CD4-positive, alpha-beta T cell treated with Interleukin-15 for 4 hours (primary cell): Measurements from ENCODE around the gene SIRT5.
A peak's percentile ranks its signal among the peaks of the same experiment; 100 is the strongest.

ENCODE experiments used
- DNase-seq: peaks from one replicate; pipeline ENCODE4 v3.0.0-alpha.2; 2020; ENCODE audit warnings: low spot score

The SIRT5 gene

DNA sequence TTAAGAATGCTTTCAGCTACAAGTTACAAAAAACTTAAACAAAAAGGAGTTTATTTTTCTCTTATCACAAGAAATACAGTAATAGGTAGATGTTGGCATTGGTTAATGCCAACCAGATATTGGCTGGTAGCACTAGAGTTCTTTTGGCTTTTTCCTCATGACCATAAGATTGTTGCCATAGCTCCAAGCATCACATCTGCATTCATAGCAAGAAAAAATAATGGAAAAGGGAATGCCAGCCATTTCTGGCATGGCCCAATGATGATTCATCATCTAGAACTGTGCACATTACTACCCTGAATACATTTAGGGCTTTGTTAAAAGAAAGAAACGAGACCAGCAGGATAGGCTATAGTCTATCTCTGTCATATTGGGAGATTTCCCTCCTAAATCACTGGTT, 20.8 kb upstream of the SIRT5 start:
- no peak for DNase-seq

DNA sequence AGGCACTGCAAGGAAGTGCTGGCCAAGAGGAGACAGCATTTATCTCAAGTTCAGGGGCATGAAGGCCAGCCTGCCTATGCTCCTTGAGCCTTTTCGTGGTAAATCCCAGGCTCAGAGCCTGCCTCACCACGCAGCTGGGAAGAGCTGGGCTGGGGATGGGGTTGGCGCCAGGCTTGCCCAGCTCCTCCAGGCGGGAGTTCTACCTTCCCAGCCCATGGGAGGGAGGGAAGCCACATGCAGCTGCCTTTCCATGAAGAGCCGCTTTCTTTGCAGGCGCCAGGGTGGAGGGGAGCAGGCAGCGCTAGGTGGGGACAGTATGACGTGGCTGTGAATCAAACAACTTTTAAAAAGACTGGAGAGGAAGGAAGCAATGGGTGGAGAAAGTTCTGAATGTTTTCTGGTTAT, 19.5 kb upstream of the SIRT5 start:
- DNase-seq, result no peak

DNA sequence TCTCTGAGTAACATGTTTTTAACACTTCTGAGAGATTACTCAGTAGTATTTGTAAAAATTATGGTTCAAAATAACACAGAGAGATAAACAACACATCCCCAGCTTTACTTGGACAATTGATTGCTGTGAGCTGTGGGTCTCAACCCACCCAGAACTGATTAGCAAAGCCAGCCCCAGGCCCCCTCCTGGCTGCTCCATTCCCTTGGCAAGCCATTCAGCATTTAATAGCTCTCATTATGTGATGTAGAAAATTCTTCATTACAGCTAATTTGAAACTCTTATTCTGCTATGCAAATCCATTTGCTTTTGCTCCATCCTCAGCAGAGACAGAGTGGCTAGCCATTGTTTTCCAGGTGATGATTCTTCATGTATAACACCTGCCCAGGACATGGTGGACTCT, 16.6 kb upstream of the SIRT5 start:
- DNase-seq, result no peak

DNA sequence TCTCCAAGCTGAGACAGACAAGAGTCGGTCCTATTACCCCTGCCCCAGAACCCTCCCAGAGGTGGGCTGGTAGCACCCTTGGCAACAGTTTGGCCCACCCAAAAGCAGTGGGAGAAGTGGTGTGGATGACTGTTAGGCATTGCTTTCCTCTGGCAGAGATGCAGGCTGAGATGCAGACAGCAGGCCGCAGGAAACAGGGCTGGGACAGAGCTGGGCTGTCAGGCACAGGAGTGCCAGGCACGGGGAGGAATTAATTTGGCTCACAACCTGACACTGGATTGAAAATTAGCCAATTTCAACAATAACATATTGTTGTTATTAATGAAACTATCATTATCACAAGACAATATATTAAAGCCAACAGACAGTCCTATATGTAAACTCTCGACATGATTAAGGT, 15.7 kb upstream of the SIRT5 start:
- no peak for DNase-seq

DNA sequence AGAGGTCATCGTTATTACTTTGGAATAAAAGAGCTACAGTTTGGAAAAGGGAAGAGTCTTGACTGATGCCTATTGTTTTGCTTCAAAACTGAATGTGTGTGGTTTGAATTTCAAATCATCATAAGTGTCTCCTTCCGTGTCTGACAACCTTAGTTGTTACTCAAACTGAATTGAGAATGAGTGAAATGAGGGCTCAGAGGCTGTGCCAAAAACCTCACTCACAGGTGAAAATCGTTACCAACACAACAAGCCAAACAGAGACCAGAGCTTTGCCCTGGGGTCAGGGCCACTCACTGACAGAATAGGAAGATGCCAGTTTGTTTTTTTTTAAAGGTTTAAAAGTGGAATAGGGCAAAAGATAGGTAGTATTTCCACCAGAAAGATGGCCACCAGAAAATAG, 15.2 kb upstream of the SIRT5 start:
- DNase-seq, result no peak

DNA sequence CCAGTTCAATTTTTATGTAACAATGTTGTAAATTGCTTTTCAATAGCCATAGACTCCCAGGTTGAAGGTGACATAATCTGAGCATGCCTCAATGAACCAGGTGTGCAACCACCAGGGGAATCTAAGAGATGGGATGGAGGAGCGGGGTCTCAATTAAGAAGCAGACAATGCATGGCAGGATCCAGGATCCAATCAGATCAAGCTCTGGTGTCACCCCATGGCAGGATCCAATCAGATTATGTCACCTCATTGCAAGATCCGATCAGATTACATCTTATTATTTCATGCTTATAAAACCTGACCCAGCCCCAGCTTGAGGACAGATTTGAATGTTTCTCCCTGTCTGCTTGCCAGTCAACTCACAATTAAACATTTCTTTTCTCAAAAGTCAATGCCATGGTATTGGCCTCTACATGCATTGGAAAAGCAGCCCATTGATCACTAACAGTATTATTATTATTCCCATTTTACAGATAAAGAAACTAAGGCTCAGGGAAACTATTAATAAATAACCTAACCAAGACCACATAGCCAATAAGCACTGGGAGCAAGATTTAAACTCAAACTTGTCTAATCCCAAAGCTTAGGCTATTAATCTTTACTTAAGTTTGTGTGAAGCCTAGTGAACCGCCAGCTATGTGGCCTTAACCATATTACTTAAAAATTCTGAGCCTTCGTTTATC, 14.3 kb upstream of the SIRT5 start:
- DNase-seq, result no peak

DNA sequence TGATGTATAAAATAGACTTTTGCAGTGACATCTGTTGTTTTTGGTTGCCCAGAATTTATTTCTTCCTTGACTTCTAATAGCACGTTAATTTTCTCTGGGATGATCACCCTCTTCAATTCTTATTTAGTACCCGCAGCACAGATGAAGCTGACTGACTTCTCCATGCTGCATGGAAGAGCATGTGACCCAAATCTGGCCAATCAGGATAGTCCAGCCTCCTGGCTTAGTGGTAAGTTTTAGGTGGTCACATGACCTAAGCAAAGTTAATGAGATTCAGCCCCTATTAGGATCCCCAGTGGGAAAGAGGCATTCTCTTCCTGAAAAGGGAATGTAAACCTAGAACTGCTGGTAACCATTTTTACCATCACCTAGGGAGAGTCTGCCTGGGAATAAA, 13.8 kb upstream of the SIRT5 start:
- DNase-seq, result no peak

DNA sequence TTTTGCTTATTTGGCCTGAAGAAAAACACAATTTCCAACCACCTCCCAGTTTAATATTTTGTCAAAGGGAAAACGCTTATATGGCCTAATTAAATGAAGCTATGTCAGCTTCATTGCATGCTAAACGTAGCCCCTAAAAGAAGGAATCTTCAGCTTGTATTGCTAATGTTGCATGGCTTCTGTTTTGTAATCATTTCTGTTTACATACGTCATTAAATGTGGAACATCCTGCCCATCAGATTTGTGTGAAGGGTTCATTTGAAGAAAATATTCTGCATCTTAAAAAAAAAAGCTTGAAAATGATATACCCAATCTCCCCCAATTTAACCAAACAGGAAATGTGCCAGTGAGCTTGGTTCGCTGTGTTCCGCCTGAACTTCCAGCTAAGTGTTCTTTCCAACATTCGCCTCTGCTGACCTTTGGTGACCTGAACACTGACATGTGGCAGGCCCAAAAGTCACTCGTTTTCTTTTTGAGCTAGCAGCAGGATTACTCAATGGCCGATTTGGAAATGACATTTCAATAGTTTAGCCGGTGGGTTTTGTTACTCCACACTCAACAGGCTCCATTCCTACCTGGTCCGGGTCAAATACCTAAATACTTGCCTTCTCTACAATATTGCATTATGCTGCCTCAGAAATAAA, 12.7 kb upstream of the SIRT5 start:
- DNase-seq, result no peak

DNA sequence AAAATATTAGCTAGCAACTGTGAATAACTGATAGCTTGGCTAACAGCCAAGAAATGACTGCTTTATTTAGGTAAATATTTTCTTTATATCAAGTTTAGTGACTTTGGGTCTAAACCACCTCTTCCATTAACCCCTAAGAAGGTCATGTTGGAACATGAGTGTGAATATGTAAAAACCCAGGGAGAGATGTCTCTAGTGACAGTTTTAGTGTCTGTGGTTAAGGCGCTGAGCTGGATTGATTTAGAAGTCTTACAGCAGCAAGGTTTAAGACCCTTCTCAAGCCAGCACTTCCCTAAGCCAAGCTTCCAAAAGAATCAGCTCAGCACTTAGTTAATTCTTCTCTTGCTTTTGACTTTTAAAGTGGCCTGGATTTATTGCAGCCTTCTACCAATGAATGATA, 11.4 kb upstream of the SIRT5 start:
- DNase-seq, result no peak

DNA sequence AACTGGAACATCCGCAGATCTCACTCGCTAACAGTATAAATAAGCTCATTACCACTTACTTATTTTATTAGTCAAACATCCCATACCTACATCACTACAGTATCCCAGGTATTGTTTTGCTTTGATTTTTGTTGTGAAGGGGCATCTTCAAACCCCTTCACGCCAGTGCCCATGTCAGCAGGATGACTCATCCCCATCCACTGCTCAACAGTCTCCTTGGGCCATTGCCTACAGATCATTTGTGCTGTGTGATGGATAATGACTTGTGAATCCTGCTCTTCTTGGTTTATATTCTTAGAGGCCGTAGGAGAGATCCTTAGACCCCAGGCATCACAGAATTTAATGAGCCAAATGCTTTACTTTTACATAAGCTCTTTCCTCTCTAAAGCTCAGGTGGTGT, 8.5 kb upstream of the SIRT5 start:
- no peak for DNase-seq

DNA sequence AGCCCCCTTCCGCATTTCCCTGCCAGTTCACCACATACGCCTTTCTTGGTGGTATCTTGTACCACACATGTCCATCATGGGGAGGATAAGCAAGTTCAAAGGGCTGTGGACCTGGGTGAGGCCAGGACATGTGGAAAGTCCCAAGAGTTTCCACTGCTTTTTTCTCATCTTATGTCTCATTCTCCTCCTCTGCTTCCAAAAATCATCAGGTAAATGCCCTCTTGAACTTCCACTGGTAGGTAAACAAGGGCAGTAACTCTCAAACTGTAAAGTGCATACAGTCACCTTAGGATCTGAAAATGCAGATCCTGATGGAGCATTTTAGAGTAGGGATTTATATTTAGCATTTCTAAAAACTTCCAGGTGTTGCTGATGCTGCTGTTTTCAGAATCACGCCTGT, 7.9 kb upstream of the SIRT5 start:
- DNase-seq, result no peak

DNA sequence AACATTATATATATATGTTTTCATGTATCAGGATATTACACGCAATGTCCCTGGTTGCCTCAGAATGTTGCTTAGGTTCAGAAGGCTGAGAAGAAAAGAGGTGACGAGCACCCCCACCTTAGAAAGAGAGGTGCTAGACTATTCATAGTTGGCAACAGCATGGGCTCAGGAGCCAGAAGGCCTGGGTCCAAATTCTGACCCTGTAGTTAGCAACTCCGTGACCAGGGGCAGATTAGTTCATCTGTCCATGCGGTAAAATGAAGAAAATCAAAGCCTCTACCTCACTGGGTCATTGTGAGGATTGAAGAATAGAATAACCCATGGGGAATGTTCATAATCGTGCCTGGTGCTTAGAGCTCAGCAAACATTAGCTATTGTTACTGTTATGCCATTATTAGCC, 5.4 kb upstream of the SIRT5 start:
- DNase-seq, result no peak

DNA sequence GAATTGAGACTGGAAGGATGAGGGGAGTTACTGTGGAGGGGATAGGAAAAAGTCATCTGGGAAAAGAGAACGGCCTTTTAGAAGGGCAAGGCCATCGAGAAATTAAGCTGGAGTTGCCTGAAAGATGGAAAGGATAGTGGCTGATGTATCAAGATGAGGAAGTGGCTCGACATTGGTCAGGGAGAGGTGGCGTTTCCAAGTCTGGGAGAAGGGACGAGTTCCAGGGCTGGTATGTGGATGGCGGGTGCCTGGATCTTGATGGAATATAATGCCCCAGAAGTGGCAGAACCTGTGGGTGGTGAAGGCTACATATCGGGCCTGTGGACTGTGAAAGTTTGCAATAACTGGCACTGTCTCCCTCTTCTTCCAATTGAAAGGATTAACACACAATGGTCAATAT, 2.2 kb upstream of the SIRT5 start:
- no peak for DNase-seq

DNA sequence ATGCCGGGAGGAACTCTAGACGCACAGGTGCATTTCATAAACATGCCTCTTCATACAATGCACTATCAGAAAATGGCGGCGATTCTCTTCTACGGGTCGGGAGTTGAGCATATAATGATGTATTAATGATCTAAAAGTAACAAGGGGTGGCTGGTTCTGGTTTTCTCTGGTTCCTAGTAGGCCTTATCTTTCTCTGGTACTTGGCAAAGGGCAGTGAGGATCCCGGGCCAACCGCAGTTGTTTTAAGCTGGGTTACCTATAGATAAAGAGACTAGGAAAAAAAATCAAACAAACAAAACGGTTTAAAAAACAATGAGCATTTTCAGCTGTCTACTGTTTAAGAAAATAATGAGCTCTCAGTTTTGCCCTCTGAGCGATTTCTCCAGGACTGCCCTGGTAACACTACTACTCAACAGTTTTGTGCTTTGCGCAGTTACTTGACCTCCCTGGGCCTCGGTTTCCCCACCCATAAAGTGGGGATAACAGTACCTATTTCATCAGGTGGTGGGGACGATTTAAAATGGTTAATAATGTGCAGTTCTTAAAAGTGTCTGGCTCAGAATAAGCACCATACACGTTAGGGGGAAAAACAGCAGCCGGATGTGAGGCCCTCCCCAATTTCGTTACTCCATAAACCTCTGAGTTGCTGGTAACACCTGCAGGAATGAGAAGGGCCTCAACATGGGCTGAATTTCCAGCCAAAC, 1.3 kb upstream of the SIRT5 start:
- DNase-seq, result no peak

DNA sequence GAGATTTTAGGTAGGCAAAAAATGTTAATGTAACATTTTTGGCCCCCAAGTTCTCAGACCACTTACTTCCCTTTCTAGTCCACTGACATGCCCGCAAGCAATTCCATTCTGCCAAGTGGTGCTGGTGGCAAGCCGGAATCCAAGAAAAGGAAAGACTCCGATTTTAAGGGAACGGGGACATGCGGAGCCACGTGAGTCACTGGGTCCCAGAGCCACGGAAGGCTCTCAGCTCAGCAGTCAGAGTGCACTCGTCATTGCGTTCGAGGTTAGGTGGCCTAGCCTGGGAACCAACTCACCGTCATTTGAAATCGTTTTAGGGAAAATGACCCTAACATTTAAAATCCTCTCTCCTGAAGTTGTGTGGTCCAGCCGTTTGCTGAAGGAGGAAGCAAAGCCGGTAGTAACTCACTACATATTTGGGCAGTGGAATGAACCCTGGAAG, 711 bp upstream of the SIRT5 start:
- peak; percentile 3 for DNase-seq

DNA sequence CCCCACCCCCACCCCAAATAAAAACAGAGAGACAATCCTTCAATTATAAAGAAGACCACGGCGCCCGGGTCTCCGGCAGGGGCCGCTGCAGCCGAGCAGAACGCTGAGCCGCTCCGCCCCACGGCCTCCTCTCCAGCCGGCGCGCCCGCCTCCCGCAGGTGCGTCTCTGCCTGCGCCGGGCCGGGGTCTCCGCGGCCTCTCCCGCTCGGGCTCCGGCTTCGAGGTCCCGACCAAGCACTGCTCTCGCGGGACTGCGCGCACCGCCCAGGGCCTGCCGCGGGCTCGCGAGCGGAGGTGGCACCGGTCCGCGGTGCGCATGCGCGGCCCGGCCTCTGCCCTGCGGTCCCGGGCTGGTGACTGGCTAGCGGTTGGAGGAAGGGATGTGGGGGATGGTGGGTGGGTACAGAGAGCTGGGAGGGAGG, 241 bp upstream of the SIRT5 start:
- peak; percentile 93 for DNase-seq

DNA sequence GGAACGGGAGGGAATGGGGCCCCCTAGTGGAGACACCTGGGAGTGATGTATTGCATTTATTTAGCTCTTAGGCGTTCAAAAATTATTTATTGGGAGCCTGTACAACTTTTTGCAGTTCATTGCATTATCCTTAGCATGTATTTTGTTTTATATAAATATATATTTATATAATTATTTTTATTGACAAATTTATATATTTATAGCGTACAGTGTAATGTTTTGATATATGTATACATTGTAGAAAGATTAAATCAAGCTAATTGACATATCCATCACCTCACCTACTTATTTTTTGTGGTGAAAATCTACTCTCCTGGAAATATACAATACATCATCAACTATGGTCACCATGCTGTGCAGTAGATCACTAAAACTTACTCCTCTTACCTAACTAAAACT, 975 bp downstream of the SIRT5 start:
- DNase-seq, result no peak

DNA sequence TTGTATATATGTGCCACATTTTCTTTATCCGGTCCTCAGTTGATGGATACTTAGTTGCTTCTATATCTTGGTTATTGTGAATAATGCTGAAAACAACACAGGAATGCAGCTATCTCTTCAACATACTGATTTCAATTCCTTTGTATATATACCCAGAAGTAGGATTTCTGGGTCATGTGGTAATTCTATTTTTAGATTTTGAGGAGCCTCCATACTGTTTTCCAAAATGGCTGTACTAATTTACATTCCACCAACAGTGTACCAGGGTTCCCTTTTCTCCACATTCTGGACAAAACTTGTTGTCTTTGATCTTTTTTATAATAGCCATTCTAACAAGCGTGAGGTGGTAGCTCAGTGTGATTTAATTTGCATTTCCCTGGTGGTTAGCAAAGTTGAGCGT, 1.6 kb downstream of the SIRT5 start:
- no peak for DNase-seq

DNA sequence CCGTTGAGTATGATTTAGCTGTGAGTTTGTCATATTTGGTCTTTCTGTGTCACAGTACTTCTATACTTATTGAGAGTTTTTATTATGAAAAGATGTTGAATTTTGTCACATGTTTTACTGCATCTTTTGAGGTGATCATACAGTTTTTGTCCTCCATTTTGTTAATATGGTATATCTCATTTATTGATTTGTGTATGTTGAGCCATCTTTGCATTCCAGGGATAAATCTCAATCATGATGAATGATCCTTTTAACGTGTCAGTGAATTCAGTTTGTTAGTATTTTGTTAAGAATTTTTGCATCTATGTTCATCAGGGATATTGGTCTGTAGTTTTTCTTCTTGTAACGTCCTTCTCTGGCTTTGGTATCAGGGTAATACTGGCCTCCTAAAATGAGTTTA, 3.5 kb downstream of the SIRT5 start:
- no peak for DNase-seq

DNA sequence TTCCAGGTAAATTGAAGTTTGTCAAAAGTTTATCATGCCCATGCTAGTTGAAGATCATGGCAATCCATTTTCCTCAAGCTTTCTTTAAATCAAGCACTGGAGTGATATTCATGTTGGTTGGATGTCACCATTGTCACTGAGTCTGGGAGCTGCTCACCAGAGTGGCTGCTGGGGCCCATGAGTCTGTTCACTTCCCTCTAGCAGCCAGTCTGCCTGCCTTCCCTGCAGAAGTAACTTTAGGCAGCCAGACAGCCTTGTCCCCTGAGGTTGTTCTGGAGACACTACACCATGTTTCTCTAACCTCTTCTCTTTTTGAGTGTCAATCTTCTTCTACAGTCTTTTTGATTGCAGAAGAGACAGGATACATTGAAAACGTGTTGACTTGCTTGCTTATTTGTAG, 5.5 kb downstream of the SIRT5 start:
- no peak for DNase-seq

DNA sequence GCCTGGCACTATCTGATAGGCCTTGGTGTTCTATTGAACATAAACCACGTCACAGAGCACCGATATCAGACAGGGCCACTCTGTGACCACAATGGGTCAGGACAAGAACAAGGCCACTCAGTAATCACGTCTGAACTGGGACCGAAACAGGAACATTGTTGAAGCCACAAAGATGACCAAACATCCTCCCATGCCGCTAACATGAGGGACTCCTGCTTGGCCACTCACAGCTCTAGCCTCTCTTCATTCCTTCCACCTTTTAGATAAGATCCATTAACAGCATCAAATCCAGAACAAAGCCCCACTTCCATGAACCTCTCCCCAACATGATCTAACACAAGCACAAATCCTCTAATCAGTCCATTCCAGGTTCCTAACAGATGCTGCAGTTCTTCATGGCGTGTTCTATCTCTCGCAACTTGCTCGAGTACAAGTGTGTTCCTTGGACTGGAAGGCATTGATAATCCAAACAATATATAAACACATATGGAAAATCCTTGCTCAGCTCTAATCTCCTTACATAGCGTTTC, 7.4 kb downstream of the SIRT5 start:
- no peak for DNase-seq

DNA sequence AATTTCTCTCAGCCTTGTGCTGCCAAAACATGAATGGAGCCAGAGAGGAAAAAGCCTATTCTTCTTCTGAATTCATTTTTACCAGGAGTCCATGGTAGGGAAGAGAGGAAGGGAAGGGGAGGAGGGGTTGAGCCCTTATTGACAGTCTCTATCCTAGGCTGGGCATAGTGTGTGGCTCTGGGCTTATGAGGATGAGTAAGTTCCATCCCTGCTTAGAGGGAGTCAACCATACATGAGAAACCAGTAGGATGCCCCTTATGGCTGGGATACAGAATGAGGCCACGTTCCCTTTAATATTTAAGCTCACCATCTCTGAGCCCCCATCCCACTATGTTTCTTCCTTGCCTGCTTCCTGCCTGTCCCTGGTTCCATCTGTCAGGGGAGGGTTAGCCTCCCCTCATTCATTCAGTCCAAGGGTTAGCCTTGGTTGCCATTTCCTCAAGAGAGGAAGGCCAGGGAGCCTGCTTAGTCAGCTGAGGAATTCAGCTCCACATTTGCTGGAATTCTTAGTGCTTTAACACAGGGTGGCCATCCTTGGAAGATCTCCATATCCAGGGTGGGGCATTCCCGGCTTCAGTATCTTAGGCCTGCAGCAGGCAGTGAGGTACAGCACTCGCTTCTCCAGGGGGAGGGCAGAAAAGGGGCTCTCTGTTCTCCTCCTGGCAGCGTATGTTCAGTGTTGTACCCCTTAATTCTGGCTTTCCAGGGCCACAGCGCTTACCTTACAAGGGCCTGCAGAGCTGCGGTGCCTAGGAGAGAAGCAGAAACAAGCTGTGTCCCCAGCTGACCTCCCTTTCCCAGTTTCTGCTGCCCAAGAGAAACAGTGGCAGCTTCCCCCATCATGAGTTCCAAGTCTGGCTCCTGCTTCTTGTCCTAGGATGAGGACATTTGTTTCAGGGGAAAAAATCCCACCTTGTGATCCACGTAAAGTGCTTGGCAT, 12.5 kb downstream of the SIRT5 start:
- no peak for DNase-seq
